AG09319 (cell line): ENCODE measurements around the gene GINS3.

ENCODE experiments used
- DNase-seq: peaks from one replicate; pipeline ENCODE4 v3.0.0-alpha.2; 2010; ENCODE audit warnings: low read depth; ENCODE audit errors: extremely low read depth
- TF ChIP-seq, protein P1 (sequence below): IDR thresholded peaks from 2 replicates; pipeline ENCODE4 v1.5.1; 2011; ENCODE audit warnings: low read depth, mild to moderate bottlenecking, inconsistent platforms, low read length, moderate library complexity

GINS3 gene

DNA sequence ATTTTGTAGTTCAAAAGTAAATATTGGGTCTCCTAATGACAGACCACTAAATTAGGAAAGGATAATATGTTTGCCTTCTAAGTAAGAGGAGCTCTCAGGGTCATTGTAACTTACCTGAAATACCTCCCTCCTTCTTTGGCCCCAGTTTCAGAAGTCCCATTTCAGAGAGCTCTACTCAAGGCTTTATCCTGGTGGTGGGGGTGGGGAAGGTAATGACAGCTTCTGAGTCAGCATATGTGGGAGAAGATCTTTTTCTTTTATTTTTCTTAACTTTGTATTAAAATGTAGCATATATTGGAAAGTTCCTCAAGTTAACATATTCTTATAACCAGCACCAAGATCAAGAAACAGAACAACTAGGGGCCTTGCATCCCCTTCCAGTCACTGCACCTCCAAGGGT is 16.9 kb upstream of the GINS3 start:
- TF ChIP-seq, protein P1, sequence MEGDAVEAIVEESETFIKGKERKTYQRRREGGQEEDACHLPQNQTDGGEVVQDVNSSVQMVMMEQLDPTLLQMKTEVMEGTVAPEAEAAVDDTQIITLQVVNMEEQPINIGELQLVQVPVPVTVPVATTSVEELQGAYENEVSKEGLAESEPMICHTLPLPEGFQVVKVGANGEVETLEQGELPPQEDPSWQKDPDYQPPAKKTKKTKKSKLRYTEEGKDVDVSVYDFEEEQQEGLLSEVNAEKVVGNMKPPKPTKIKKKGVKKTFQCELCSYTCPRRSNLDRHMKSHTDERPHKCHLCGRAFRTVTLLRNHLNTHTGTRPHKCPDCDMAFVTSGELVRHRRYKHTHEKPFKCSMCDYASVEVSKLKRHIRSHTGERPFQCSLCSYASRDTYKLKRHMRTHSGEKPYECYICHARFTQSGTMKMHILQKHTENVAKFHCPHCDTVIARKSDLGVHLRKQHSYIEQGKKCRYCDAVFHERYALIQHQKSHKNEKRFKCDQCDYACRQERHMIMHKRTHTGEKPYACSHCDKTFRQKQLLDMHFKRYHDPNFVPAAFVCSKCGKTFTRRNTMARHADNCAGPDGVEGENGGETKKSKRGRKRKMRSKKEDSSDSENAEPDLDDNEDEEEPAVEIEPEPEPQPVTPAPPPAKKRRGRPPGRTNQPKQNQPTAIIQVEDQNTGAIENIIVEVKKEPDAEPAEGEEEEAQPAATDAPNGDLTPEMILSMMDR = no peak
- DNase-seq = no peak

DNA sequence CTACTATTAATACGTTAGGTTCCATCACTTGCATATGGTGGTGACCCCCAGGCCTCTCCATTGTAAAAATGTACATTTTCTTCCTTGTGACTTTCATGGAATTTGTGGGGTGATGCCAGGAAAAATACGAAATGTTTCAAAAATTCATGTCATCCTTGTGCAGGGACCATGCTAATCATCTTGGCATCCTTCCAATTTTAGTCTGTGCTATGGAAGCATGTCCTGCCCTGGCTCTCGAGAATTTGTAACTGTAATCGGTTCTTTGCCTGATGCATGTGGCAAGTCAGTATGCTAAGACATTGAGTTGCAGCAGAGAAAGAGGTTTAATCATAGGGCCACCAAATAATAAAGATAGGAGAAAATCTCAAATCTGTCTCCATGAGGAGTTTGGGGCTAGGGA is 14.3 kb upstream of the GINS3 start:
- DNase-seq = no peak
- TF ChIP-seq, protein P1 = no peak

DNA sequence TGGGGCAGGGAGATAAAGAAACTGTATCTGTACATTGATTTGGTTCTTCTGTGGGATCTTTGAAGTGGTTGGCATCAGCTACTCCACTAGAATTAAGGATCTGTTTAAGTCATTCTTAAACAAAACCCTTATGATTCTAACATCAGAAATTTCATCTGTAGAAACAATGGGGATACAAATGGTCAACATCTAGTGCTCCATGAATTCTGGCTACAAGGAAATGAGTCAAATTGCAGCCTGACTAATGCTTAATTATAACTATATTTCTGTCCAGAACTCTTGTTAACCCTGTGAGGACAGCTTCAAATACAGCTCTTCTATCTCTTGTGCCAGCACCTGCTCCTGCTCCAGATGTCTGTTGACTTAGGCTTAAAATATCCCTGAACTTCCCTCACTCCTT is 13.9 kb upstream of the GINS3 start:
- TF ChIP-seq, protein P1 = no peak
- DNase-seq = no peak

DNA sequence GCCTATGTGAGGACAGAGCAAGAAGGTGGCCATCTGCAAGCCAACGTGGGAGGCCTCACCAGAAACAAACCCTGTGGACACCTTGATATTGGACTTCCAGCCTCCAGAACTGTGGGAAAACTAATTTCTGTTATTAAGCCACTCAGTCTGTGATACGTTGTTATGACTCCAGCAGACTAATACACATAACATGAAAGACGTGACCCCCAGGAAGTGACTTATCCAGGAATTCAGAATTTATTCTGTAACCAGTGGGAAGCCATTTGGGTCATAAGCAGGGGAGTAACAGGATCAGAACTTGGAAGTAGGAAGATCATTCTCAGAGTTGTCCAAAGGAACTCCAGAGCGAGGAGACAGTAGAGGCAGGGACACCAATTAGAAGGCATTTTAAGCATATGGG is 12.5 kb upstream of the GINS3 start:
- DNase-seq = no peak

DNA sequence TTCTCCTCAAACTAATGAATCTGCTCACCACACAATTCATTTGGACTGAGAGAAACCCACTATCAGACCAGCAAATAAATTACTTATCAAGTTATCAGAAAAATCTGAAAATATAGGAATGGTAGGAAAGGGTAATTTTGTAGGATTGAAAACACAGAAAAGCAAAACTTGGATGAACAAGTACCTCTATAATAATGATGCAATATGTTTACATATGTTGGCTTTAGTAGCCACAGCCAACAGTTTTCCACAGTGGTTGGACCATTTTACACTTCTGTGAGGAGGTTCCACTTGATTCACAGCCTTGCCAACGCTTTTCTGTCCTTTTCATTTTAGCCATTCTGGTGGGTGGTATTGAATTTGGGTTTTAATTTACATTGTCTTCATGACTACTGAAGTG is 10.6 kb upstream of the GINS3 start:
- DNase-seq = no peak
- TF ChIP-seq, protein P1 = no peak

More for the DNA sequence above, 12.5 kb upstream of the GINS3 start:
- TF ChIP-seq, protein P1 = no peak

DNA sequence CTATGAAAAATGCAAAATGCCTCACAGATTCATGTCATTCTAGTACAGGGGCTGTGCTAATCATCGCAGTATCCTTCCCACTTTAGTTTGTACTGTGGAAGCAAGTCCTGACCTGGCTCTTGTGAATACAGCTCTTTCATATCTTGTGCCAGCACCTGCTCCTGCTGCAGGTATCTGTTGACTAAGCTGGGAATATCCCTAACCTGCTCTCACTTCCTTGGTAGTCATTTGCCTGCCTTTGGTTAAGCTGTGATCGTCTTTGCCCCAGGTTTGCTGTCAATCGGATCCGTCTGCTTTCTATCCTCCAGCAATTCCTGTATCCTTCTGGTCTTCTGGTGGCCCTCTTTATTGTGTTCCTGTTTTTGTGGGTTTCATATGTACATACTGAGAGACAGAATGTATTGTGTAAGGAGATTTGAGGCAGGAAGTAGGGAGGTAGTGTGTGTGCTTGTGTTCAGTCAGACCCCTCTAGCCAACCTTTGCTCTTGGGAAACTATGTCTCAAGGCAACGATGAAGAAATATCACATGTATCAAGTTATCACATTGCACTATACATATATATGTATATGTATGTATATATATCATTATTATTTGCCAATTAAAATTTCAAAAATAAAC is 7.7 kb upstream of the GINS3 start:
- TF ChIP-seq, protein P1 = no peak
- DNase-seq = no peak

DNA sequence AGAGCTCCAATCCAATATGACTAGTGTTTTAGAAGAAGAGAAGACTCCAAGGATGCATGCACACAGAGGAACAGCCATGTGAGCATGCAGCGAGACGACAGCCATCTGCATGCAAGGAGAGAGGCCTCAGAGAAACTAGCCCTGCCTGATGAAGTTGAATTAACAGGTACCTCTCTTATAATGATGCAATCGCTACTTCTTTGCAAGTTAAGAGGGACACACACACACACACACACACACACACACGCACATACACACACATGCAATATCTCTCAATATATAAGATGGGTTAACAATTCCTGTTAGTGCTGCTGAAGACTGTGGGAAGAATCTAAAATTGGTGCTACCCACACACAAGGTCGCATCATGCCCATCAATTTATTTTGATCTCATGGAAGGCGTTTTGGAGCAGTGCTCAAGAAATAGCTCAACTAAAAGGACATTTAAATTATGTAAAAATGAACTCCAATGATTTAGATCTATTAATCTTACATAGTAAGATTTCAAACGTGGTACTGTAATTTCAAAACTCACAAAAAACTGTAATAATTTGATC is 7.0 kb upstream of the GINS3 start:
- no peak for DNase-seq
- TF ChIP-seq, protein P1 = no peak
